ENCODE measurements around the gene CLEC11A.
A peak's percentile ranks its signal among the peaks of the same experiment; 100 is the strongest.

CLEC11A gene

GRCh38 chr19:50723069-50723468 is at the start of gene CLEC11A:
CLEC11A (plus strand) TSS chr19:50723364; CDS start chr19:50723526, 162 bp downstream.
- DNase-seq (ENCODE audit: low read depth in 2 of 2) = peak; percentile 61 to 84
- no peak for TF ChIP-seq CTCF (IDR thresholded peaks at IDR 0.05; ENCODE audit: low read depth, low read length)
- H3K4me3 ChIP-seq (replicated peaks in 1 of 2; ENCODE audit: low read depth in 2 of 2, low read length in 2 of 2) = peak within 1 kb of the TSS; percentile 61 to 69

- no peak for DNase-seq (ENCODE audit: low read depth in 2 of 2)
- no peak for TF ChIP-seq CTCF (IDR thresholded peaks at IDR 0.05; ENCODE audit: low read depth, low read length)
These were observed 46.5 kb upstream of the CLEC11A start for GRCh38 chr19:50676625-50677197.

GRCh38 chr19:50677636-50678035 is 45.5 kb upstream of the CLEC11A start:
- no peak overlapping the region for H3K4me3 ChIP-seq (replicated peaks in 1 of 2; ENCODE audit: low read depth in 2 of 2, low read length in 2 of 2)
- TF ChIP-seq CTCF (IDR thresholded peaks at IDR 0.05; ENCODE audit: low read depth, low read length) = no peak
- no peak for DNase-seq (ENCODE audit: low read depth in 2 of 2)

More at GRCh38 chr19:50676625-50677197, 46.5 kb upstream of the CLEC11A start:
- no peak overlapping the region for H3K4me3 ChIP-seq (replicated peaks in 1 of 2; ENCODE audit: low read depth in 2 of 2, low read length in 2 of 2)

- no peak overlapping the region for H3K4me3 ChIP-seq (replicated peaks in 1 of 2; ENCODE audit: low read depth in 2 of 2, low read length in 2 of 2)
- no peak for DNase-seq (ENCODE audit: low read depth in 2 of 2)
- TF ChIP-seq CTCF (IDR thresholded peaks at IDR 0.05; ENCODE audit: low read depth, low read length) = no peak
These were observed 44.8 kb upstream of the CLEC11A start for GRCh38 chr19:50678323-50678722.

- H3K4me3 ChIP-seq (replicated peaks in 1 of 2; ENCODE audit: low read depth in 2 of 2, low read length in 2 of 2) = no peak overlapping the region
- no peak for TF ChIP-seq CTCF (IDR thresholded peaks at IDR 0.05; ENCODE audit: low read depth, low read length)
These were observed 43.7 kb upstream of the CLEC11A start for GRCh38 chr19:50679177-50680125.

GRCh38 chr19:50686310-50687032 is 36.7 kb upstream of the CLEC11A start:
- TF ChIP-seq CTCF (IDR thresholded peaks at IDR 0.05; ENCODE audit: low read depth, low read length) = no peak

More at GRCh38 chr19:50679177-50680125, 43.7 kb upstream of the CLEC11A start:
- peak; percentile 71 to 73 for DNase-seq (ENCODE audit: low read depth in 2 of 2)

More at GRCh38 chr19:50686310-50687032, 36.7 kb upstream of the CLEC11A start:
- H3K4me3 ChIP-seq (replicated peaks in 1 of 2; ENCODE audit: low read depth in 2 of 2, low read length in 2 of 2) = no peak overlapping the region
- no peak for DNase-seq (ENCODE audit: low read depth in 2 of 2)
